DND-41 (cell line): ENCODE measurements around the gene TMEM18.

Source experiments
- ATAC-seq: fragments of 200-7000 bp; cut with Tn5 transposase; 3 replicates; pipeline ENCODE4 v1.9.1; 2021; ENCODE audit warnings: low read depth; ENCODE audit not compliant: insufficient read depth
- DNase-seq: peaks from one replicate; pipeline ENCODE4 v3.0.0-alpha.2; 2020
- H2AFZ ChIP-seq: 2 replicates; pipeline ENCODE4 v1.6.0; 2012; ENCODE audit warnings: low read depth, low read length
- H3K27ac ChIP-seq: 2 replicates; pipeline ENCODE4 v1.5.1; 2012; ENCODE audit warnings: low read length, inconsistent platforms
- H3K27me3 ChIP-seq: fragments of 200-600 bp; sonication (generic); 2 replicates; pipeline ENCODE4 v1.6.0; 2012; ENCODE audit warnings: low read length, mild to moderate bottlenecking, inconsistent platforms; ENCODE audit not compliant: insufficient read depth, poor library complexity
- H3K36me3 ChIP-seq: 2 replicates; pipeline ENCODE4 v1.5.1; 2012; ENCODE audit warnings: low read length, inconsistent platforms; ENCODE audit not compliant: insufficient read depth
- H3K4me1 ChIP-seq: 2 replicates; pipeline ENCODE4 v1.5.1; 2012; ENCODE audit warnings: mild to moderate bottlenecking, low read length; ENCODE audit not compliant: insufficient read depth
- H3K4me2 ChIP-seq: 2 replicates; pipeline ENCODE4 v1.6.0; 2012; ENCODE audit warnings: mild to moderate bottlenecking, moderate library complexity, low read length, inconsistent platforms; ENCODE audit not compliant: insufficient read depth
- H3K4me3 ChIP-seq, 2 experiments: fragments of 200-600 bp in 1 of 2; shearing (Covaris generic) in 1 of 2; 2 replicates each; pipeline ENCODE4 v1.5.1; 2012 to 2016; ENCODE audit warnings: inconsistent platforms in 2 of 2, low read length in 2 of 2, mild to moderate bottlenecking in 2 of 2, low read depth in 1 of 2, moderate library complexity in 1 of 2
- H3K79me2 ChIP-seq: 2 replicates; pipeline ENCODE4 v1.6.0; 2012; ENCODE audit warnings: low read length, inconsistent platforms; ENCODE audit not compliant: insufficient read depth
- H3K9ac ChIP-seq: 2 replicates; pipeline ENCODE4 v1.6.0; 2012; ENCODE audit warnings: low read depth, mild to moderate bottlenecking, inconsistent platforms, low read length, moderate library complexity
- H3K9me3 ChIP-seq: 2 replicates; pipeline ENCODE4 v1.5.1; 2012; ENCODE audit warnings: low read length, moderate library complexity, mild to moderate bottlenecking, inconsistent platforms; ENCODE audit not compliant: insufficient read depth, severe bottlenecking
- H4K20me1 ChIP-seq: 2 replicates; pipeline ENCODE4 v1.6.0; 2012; ENCODE audit warnings: low read length; ENCODE audit not compliant: insufficient read depth
- CTCF ChIP-seq: IDR thresholded peaks from 2 replicates; pipeline ENCODE4 v1.5.1; 2012; ENCODE audit warnings: borderline replicate concordance, low read length, moderate library complexity, mild to moderate bottlenecking; ENCODE audit not compliant: poor library complexity, severe bottlenecking; ENCODE audit errors: extremely low read depth
- EZH2 ChIP-seq: IDR thresholded peaks from 3 replicates; pipeline ENCODE4 v1.6.1; 2012; ENCODE audit warnings: borderline replicate concordance, low read depth, mild to moderate bottlenecking, moderate library complexity, low read length, inconsistent platforms; ENCODE audit not compliant: severe bottlenecking

Gene TMEM18

DNA sequence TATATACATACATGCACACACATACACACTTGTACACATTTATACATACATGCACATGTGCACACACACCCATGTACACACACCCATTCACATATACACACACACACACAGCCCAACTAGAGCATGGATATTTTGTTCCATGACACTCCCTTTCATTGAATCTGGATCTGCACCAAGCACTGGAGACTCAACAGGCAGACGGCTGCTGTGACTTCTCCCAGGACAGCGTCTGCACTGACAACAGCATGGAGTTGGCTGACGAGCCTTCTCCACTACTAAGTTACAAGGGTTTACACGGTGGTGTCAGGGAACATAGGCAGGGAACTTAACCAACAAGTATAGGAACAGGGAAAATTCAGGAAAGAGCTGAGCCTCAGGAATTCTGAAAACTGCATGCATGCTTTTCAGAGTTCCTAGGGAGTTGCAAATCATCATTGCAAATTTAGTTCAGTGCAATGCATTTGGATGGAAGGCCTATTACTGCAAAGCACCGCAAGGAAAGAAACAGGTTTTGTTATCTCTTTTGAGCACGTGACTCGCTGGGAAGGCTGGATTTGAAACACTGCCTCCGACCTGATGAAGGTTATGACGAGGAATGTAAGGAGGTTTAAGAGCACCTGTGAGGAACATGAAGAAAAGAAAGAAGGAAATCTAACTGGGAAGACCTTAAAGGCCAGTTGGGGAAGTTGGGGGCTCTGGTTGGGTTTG, 35.9 kb downstream of the TMEM18 start:
- Histone ChIP-seq H3K4me1 (peaks cover 8% of the 10 kb centered on the region), H3K27me3 (no peaks in the 10 kb centered on the region), H3K27ac (no peak overlapping the region), H3K36me3 (no peaks in the 10 kb centered on the region), H4K20me1 (no peaks in the 10 kb centered on the region), H3K9me3 (no peaks in the 10 kb centered on the region), H3K4me3 (no peak overlapping the region), H3K9ac (no peak overlapping the region), H3K4me2 (no peak overlapping the region), H2AFZ (no peak overlapping the region), H3K79me2 (no peaks in the 10 kb centered on the region)
- no peak for ATAC-seq
- TF ChIP-seq CTCF: no peak
- TF ChIP-seq EZH2: no peak
- DNase-seq: no peak

DNA sequence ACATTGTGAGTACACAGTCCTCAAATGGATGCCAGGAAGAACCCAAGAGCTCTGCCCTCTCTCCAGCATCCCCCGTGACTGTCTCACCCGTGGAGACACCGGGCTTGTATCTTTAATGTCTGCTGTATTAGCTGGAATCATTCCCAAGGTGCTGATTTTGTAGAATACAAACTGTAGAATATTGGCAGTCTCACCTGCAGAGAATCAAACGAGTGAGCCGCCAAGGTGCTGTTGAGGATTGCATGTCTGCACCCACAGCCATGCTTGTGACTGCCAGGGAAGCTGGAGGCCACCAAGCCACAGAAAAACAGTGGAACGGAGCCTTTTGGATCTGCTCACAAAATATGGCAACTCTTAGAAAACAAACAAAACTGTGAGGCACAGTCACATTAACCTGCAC, 37.5 kb downstream of the TMEM18 start:
- H3K4me2 ChIP-seq: no peak overlapping the region
- H3K4me1 ChIP-seq: peaks cover 8% of the 10 kb centered on the region
- no peak overlapping the region for H2AFZ ChIP-seq
- no peak overlapping the region for H3K9ac ChIP-seq
- TF ChIP-seq CTCF (no peak), EZH2 (no peak)
- no peaks in the 10 kb centered on the region for H3K36me3 ChIP-seq
- H3K4me3 ChIP-seq: no peak overlapping the region
- H3K27ac ChIP-seq: no peak overlapping the region
- H4K20me1 ChIP-seq: no peaks in the 10 kb centered on the region
- H3K79me2 ChIP-seq: no peaks in the 10 kb centered on the region
- no peaks in the 10 kb centered on the region for H3K9me3 ChIP-seq
- no peak for DNase-seq
- no peaks in the 10 kb centered on the region for H3K27me3 ChIP-seq
- no peak for ATAC-seq

DNA sequence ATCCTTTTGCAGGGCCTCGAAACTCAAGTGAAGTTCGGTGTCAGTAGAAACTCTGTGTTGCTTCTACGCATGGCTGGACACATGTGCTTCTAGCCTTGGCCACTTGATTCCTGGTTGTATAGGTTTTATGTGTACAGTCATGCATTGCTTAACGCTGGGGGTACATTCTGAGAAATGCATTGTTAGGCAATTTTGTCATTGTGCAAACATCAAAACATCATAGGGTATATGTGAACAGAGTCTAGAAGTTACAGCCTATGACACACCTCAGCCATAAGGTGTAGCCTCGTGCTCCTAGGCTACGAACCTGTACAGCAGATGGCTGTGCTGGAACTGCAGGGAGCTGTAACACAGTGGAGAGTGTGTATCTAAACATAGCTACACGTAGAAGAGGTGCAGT, 39.4 kb downstream of the TMEM18 start:
- H4K20me1 ChIP-seq: no peaks in the 10 kb centered on the region
- no peaks in the 10 kb centered on the region for H3K36me3 ChIP-seq
- no peaks in the 10 kb centered on the region for H3K9me3 ChIP-seq
- H3K9ac ChIP-seq: no peak overlapping the region
- no peaks in the 10 kb centered on the region for H3K27me3 ChIP-seq
- no peak overlapping the region for H2AFZ ChIP-seq
- H3K4me2 ChIP-seq: no peak overlapping the region
- DNase-seq (no peak), ATAC-seq (no peak)
- H3K27ac ChIP-seq: no peak overlapping the region
- H3K4me1 ChIP-seq: peaks cover 8% of the 10 kb centered on the region
- TF ChIP-seq CTCF: no peak
- TF ChIP-seq EZH2: no peak
- no peaks in the 10 kb centered on the region for H3K79me2 ChIP-seq
- H3K4me3 ChIP-seq: no peak overlapping the region

GRCh38 chr2:637406-637776, 39.8 kb downstream of the TMEM18 start:
- Histone ChIP-seq H3K79me2 (no peaks in the 10 kb centered on the region), H3K9ac (no peak overlapping the region), H4K20me1 (no peaks in the 10 kb centered on the region), H3K4me3 (no peak overlapping the region), H3K4me1 (peaks cover 8% of the 10 kb centered on the region), H3K36me3 (no peaks in the 10 kb centered on the region), H3K27ac (peak overlapping the region; percentile 5; the same call in 1 of the 2 replicates), H3K9me3 (no peaks in the 10 kb centered on the region), H2AFZ (0 out of 2 replicates have a peak overlapping the region, but pooled peaks have one; percentile 28), H3K4me2 (no peak overlapping the region), H3K27me3 (no peaks in the 10 kb centered on the region)
- no peak for DNase-seq
- TF ChIP-seq EZH2: no peak
- no peak for TF ChIP-seq CTCF
- ATAC-seq: no peak
